Measurements from ENCODE around the gene CCNT2.
A peak's percentile ranks its signal among the peaks of the same experiment; 100 is the strongest.
"Not testable (repeated sequence)": the region's sequence is repeated elsewhere in the genome, so short reads cannot be mapped to it uniquely, and the experiment has no call there.

The CCNT2 gene

DNA sequence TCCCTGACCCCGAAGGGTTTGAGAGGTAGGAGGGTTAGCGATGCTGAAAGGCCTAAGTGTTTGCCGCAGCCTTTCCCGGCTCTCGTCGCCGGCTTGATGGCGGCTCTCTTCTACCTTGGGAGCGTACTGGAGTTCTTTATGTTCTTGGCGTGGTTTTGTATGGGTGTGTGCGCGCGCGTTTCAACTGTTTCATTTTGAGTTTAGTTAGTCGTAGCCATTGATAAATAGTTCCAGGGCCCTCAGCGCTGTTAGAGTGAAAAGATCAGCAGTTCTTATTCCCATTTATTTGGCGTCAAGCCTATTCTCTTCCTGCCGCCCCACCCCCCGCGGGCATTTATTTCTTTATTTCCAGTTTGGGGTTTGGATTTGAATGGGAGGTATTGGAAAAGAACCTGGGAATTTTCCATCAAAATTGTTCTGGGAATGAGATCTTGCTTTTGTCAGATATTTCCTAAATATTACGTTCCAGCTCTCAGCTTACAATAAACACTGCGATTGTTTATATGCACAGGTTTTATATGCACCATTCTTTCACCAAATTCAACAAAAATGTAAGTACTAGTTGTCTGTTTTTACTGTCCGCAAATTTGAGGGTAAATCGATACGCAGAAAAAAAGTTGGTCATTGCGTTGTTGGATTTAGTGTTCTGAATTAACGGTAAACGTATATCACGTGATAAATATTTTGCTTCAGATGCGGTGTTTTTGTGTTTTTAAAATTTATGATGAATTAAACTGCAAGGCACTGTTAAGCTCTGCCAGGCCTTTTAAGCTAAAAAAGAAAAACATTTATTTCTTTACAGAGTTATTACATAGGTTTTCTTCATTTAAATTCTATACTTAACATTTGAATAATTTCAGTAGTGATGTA is 954 bp downstream of the CCNT2 start:
- DNase-seq = peak; percentile 37

DNA sequence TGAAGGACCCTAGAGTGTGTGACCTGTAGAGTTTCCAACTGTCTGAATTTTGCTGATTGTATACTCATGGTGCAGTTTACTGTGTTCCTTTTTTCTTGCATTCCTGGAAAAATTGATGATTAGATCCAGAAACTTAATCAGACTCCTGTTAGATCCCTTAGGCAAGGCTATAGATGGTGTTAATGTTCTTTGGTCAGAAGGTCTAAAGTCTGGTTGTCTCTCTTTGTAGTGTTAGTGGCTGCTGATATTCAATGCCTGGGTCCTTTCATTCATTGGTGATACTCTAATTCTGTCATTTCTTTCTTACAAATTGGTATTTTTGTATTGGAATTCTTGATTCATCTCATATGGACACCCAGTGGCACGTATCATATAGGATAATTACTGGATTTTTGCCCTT is 6.3 kb downstream of the CCNT2 start:
- DNase-seq = no peak

DNA sequence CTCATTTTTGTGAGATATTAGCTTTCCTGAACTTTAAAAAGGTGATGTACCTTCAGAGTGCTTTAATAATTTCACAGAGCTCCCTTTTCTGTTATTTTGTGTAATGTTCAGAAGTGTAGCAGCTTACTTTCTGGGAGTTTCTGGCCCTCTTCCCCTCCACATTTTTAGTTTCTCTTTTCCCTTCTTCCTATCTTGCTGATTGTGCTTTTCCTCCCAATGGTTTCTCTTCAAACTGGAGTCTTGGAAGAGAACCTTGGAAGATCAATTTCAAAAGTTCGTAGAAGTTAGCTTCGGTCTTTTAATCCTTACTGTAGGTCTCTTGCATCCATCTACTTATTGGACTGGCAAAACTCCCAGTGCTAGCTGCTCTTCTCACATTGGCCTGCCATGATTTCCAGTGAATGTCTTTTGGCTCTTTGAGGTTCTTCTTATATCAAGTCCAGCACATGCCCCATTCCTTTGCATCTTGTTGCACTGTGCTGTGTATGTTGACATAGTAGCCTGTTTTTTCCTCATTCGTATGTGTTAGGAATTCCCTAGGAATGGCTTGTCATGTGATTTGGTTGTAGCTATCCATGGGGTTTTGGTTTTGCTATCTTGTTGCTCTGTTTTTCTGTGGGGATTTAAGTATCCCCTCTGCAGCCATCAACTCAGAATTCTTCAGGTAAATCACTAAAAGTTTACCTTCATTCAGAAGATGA is 7.8 kb downstream of the CCNT2 start:
- DNase-seq = no peak

DNA sequence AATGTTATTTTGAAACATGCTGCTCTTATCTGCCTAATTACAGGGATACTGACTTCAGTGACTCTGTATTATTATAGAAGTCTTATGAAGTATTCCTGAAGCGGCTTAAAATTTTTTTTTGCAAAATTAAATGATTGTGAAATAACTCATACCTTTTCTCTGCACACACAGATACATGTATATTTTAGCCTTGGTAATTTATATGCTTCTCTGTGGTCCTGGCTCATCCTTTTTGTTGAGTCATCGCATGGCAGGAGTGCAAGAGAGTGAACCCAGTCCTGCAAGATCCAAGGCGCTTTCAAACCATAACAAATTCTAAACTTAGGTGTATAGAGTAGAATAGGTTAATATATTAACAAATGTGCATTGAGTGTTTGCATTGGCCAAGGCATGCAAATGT is 8.6 kb downstream of the CCNT2 start:
- DNase-seq = no peak

DNA sequence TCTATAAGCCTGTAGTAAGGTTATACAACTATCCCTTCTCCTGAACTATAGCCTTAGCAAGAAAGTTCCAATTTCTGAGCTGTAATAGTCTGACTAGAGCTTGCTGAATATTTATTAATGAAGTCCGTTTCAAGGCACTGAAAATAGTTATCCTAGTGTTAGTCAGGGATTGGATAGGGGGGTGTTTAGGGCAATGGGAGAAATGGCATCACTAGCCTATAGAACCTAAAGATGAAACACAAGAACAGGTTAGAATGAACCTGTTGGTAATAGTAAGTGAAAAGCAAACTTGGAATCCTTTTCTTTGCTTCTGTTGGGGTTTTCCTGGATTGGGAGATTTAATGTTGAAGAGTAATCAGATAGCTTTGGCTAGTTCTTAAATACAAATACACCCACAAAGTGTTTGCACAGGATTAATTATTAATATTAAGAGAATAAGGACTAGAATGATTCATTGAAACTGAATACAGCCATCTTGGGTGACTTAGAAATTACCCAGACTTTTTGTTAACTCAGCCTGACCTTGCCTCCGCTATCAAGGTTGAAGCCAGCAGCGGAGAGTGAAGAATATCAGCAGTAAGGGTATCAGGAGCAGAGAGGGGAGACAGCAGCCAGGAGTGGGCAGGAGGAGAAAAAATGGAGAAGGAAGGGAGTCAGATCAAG is 14.4 kb downstream of the CCNT2 start:
- no peak for DNase-seq

DNA sequence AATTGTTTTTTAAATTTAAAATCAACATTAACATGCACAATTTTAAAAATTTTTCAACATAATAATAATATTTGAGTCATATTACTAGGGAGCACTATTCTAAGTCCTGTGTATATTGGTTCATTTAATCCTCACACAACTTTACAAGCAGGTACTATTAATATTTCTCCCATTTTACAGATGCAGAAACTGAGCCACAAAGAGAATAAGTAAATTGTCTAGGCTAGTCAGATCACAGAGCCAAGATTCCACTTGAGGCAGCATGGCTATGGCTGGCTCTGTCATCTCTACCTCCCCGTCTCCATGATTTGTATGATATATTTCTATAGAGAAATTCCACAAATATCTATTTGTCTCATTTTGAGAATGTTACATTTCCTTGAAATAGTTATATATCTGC is 15.1 kb downstream of the CCNT2 start:
- no peak for DNase-seq

DNA sequence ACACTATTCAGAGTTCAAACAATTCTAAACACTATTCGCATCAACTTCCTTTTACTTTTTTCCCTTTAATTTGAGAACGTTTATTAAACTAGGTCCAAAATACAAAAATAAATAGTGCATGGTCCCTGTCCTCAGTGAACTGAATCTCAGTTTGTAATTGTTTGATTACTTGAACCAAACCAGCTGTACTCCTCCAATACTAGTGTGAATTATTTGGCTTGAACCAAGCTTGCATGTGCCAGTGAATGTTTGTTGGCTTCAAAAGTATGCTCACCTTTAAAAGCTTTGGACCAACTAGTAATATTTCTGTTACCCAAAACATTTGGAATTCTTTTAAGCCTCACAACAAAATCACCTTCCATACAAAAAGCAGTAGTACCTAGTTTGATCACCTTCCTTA is 15.5 kb downstream of the CCNT2 start:
- no peak for DNase-seq

DNA sequence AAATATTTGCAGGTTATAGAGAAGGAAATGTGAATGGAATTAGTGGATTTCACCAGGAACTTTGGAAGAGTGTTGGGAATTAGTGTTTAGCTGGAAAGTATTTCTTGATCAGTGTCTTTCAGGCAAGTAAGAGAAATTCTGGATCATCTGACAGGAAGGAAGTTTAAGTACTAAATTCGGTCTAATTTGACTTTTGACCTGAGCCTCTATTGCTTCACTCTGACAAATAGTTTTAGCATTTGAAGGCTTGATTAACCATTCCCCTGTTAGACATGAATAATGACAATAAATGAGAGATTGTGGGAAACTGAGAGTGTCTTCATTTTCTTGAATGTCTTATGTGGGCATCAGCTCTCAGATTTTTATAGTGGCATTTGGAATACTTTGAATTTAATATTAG is 16.0 kb downstream of the CCNT2 start:
- DNase-seq = no peak

DNA sequence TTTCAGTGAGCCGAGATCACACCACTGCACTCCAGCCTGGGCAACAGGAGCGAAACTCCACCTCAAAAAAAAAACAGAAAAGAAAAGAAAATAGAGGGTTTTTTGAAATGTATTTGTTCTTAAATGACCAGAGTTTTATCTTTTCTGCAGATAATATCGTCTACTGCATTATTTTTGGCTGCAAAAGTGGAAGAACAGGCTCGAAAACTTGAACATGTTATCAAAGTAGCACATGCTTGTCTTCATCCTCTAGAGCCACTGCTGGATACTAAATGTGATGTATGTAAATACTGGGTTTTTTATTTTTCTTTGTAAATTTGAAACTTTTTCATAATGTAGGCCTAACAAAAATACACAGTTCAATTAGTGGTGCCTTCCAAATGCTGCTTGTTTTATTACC is 18.1 kb downstream of the CCNT2 start:
- DNase-seq = no peak

DNA sequence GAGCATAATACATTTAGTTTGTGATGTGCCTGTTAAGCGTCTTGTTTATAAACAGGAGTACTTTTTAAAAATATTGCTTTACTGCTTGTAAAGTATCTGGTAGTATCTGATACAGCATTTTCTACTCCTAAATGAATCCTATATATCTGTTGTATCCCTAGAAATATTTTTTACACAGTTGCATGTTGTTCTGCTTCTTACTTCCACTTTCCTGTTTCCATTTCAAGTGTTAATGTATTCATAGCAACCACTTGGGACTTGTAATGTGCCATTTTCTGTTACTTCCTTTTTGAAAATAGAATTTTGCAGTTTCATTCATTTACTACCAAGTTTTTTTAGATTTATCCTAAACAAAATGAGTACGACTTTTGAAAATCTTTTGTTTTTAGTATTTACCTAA is 24.9 kb downstream of the CCNT2 start:
- DNase-seq = no peak

DNA sequence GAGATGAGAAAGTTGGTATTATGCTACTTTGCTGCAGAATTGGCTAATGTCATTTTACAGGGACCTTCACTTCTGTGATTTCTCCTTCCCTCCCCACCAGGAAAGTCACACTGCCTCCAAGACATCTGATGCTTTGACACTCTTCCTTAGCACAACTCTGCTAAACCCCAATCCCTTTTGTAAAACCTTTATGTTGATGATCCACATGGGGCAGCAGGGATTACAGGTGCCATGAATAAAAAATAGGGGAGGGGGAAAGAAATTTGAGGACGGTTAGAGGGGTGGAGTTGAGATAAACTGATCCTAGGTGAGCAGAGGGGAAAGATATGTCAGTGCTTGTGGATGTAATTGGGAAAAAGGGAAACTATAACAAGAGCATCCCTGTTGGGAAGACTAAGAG is 26.4 kb downstream of the CCNT2 start:
- DNase-seq = no peak

DNA sequence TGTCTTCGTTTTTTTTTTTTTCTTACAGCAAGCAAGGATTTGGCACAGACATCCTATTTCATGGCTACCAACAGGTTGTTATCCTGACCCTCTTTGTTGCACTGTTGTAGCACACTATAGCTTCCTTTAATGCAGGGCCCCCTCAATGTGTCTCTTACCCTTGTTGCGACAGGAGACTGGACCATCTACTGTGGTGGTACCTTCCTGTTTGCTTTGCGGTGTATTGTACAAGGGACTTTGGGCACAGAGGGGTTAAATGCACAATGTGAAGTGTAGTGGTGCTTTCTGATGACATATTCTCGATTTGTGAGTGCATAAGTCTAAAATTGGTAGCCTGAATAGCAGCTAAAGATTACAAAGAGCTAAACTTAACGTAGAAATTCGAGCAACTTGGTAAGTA is 27.5 kb downstream of the CCNT2 start:
- DNase-seq = no peak

DNA sequence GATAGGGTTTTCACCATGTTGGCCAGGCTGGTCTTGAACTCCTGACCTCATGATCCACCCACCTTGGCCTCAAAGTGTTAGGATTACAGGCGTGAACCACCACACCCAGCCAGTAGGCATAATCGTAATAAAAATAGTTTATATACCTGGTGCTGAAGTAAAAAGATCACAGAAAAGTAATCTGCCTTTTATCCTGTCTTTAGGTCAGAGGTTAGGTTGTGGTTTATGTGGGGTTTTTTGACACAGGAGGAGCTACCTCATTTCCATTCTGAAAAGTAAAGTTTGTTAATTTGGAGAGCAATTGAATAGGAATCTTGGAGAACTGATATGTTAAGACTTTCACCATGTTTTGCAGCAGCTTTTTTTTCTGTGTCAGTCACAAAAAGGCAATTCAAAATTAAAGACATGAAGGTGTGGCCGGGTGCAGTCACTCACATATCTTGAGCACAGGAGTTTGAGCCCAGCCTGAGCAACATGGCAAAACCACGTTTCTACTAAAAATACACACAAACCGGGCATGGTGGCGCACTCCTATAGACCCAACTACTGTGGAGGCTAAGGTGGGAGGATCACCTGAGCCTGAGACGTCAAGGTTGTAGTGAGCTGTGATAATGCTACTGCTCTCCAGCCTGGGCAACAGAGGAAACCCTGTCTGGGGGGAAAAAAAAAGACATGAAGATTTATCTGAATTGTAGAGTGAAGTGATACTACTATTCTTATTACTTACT is 31.5 kb downstream of the CCNT2 start:
- no peak for DNase-seq

DNA sequence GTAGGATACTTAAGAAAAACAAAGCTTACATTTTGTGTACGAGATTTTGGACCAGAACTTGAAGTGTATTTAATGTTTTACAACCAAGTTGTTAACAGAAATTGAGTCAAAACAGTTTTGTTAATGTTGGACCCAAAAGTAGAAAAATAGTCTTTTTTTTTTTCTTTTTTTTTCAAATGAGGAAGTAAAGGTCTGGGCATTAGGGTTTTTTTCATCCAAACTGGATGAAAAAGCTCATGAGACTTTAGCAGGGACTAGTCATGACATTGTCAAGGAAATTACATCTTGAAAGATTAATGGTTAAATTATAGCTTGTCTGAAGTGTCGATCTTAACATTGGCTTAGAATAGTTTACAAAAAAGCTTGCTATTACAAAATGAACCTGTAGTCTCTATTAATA is 32.3 kb downstream of the CCNT2 start:
- DNase-seq = no peak

DNA sequence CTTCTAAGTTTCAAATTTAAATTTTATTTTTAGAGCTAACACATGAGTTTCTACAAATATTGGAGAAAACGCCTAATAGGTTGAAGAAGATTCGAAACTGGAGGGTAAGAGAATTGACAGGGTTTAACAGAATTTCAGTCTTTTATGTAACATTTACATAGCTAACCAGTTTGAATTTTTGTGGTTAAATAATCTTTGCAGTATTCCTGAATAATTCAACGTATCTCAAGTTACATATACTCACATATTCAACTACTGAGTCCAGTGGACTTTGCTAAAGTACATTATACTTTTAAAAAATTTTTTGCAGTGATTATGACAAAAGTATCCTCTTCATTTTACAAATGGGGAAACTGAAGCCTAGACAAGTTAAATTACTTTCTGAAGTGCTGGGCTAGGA is 34.0 kb downstream of the CCNT2 start:
- no peak for DNase-seq

DNA sequence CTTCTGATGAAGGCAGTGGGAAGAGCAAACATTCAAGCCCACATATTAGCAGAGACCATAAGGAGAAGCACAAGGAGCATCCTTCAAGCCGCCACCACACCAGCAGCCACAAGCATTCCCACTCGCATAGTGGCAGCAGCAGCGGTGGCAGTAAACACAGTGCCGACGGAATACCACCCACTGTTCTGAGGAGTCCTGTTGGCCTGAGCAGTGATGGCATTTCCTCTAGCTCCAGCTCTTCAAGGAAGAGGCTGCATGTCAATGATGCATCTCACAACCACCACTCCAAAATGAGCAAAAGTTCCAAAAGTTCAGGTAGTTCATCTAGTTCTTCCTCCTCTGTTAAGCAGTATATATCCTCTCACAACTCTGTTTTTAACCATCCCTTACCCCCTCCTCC is 35.4 kb downstream of the CCNT2 start:
- DNase-seq = no peak

DNA sequence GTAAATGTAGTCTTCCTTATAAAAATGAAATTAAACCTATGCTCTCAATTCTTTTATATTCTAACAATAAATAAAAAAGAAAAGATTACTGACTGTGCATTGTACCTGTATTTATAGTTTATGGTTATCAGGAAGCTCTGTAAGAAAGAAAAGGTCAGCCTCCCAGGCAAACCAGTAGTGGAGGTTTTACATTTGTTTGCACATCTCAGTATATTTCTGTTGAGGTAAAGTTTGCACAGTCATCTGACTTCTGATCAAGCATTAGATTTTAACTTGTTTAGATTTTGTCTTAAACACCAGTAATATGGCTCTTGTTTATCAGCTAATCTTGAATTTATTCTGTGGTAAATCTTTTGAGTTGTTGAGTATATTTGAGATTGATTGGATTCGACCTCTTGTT is 37.1 kb downstream of the CCNT2 start:
- no peak for DNase-seq

DNA sequence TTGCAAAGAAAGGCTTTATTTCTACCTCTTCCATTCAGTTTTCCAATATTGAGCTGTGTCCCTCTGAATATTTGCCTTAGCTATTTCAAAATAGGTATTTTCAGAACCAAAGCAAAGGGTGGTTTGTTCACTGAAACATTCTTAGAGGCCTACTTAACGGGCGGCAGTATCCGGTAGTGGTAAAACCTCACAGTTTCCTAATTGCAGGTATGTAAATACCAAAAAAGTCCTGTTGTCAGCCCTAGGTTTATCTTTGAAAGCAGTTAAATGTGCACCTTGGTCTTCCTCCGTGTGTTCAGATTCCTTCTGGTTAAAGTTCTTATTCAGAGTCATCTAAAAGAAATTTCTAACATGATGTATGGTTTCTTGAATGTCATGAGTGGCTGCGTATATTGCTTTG is 38.9 kb downstream of the CCNT2 start:
- DNase-seq = no peak

DNA sequence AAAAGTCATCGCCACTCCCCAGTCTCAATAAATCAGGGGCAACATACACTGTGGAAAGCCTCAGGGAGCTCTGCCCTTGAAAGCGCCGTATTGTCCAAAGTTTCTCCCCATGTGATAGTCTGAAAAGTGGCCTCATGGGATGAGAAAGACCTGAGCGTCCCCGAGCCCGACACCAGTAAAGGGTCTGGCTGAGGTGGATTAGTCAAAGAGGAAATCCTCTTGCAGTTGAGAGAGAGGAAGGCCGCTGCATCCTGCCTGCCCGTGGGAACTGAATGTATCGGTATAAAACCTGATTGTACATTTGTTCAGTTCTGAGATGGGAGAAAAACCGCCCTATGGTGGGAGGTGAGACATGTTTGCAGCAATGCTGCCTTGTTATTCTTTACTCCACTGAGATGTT is 48.5 kb downstream of the CCNT2 start:
- DNase-seq = not testable (repeated sequence)

DNA sequence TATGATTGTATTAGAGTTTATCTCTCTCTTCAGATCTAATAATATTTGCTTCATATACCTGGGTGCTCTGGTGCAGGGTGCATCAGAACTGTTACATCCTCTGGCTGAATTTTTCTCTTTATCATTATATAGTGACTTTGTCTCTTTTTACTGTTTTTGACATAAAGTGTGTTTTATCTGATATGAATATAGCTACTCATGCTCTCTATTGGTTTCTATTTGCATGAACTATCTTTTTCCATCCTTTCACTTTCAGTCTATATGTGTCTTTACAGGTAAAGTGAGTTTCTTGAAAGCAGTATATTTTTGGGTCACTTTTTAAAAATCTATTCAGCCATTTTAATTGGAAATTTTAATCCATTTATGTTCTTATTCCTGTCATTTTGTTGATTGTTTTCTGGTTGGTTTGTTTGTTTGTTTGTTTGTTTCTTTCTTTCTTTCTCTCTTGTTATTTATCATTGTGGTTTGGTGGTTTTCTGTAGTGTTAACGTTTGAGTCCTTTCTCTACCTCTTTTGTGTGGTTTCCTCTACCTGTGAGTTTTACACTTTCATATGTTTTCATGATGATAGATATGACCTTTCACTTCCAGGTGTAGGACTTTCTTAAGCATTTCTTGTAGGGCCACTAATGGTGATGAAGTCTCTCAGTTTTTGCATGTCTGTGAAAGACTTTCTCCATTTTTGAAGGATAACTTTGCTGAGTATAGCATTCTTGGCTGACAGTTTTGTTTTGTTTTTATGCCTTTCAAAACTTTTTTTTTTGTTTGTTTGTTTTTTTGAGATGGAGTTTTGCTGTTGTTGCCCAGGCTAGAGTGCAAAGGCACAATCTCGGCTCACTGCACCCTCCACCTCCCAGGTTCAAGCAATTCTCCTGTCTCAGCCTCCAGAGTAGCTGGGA is 54.9 kb downstream of the CCNT2 start:
- DNase-seq = no peak

DNA sequence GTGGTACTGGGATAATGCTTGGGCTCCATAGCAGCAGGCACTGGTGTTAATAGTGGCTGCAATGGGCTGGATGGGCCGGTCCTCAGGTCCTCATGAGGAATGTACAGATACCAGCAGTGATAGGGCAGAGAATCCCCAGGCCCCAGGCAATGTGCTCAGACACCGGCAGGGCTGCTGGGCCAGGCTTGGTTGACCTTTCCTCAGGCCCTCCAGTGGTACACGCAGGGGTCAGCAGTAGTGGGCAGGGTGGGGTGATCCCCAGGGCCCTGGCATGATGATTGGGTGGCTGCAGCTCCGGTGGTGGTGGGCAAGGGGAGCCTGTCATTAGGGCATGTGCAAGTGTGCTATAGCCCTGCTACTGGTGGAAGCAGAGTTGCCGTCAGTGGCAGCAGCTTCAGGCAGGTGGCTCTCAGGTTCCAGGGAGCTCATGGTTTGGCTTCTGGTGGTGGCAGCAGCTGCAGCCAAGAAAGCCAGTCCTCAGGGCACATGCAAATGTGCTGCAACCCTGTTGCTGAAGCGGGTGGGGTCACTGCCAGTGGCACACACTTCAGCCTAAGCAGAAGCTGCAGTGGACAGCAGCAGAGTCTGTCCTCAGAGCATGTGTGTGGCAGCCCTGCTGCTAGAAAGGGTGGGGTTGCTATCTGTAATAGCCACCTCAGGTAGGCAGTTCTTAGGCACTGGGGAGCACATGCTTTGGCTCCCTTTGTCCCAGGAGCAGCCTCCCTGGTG is 56.8 kb downstream of the CCNT2 start:
- no peak for DNase-seq

Data from midbrain (tissue), 1 donor.